ENCODE measurements around the gene LRP6.

GRCh38 chr12:12263909-12264308 is 2.9 kb downstream of the LRP6 start:
- TF ChIP-seq CTCF (conservative IDR thresholded peaks at IDR 0.05 in 1 of 2, IDR thresholded peaks at IDR 0.05 in 1 of 2; ENCODE audit: low read depth in 1 of 2, low read length in 2 of 2) (no peak), EZH2 (IDR thresholded peaks at IDR 0.05; ENCODE audit: low read length, missing control alignments) (no peak)
